KMS-11 (cell line): ENCODE data around the gene MRPL48.
"Not testable (repeated sequence)": the region's sequence is repeated elsewhere in the genome, so short reads cannot be mapped to it uniquely, and the experiment has no call there.

Source experiments
- H2AFZ ChIP-seq: fragments of 200-600 bp; sonication (generic); 2 replicates; pipeline ENCODE4 v1.6.1; 2016; ENCODE audit warnings: antibody characterized with exemption, mixed run types, low read depth
- H3K27ac ChIP-seq: fragments of 200-600 bp; sonication (generic); 2 replicates; pipeline ENCODE4 v1.6.1; 2016; ENCODE audit warnings: mild to moderate bottlenecking, mixed run types
- H3K27me3 ChIP-seq: fragments of 200-600 bp; sonication (generic); 2 replicates; pipeline ENCODE4 v1.6.1; 2017; ENCODE audit warnings: mild to moderate bottlenecking, low read depth, mixed run types, moderate library complexity; ENCODE audit not compliant: insufficient read depth
- H3K36me3 ChIP-seq: fragments of 200-600 bp; sonication (generic); 2 replicates; pipeline ENCODE4 v1.6.1; 2017; ENCODE audit warnings: mild to moderate bottlenecking, mixed run types; ENCODE audit not compliant: insufficient read depth
- H3K4me1 ChIP-seq: fragments of 200-600 bp; sonication (generic); 2 replicates; pipeline ENCODE4 v1.6.1; 2016; ENCODE audit warnings: mild to moderate bottlenecking, low read depth, mixed run types; ENCODE audit not compliant: poor library complexity, severe bottlenecking
- H3K4me2 ChIP-seq: fragments of 200-600 bp; sonication (generic); 2 replicates; pipeline ENCODE4 v1.7.0; 2016; ENCODE audit warnings: mild to moderate bottlenecking, mixed run types
- H3K4me3 ChIP-seq: fragments of 200-600 bp; sonication (generic); IDR thresholded peaks from 2 replicates; pipeline ENCODE4 v1.6.1; 2017; ENCODE audit warnings: low read depth, low read length, mixed read lengths; ENCODE audit not compliant: insufficient read depth
- H3K79me2 ChIP-seq: fragments of 200-600 bp; sonication (generic); 2 replicates; pipeline ENCODE4 v1.6.1; 2016; ENCODE audit warnings: low read depth, mixed run types; ENCODE audit not compliant: insufficient read depth
- H3K9ac ChIP-seq: fragments of 200-600 bp; sonication (generic); 2 replicates; pipeline ENCODE4 v1.6.1; 2016; ENCODE audit warnings: mild to moderate bottlenecking, mixed run types
- H4K20me1 ChIP-seq: fragments of 200-600 bp; sonication (generic); 2 replicates; pipeline ENCODE4 v1.6.1; 2016; ENCODE audit warnings: mild to moderate bottlenecking, mixed run types; ENCODE audit not compliant: insufficient read depth
- TF ChIP-seq, protein P1 (sequence below): fragments of 200-600 bp; sonication (generic); conservative IDR thresholded peaks from 2 replicates; pipeline ENCODE4 v1.6.1; 2017; ENCODE audit warnings: low read depth, mild to moderate bottlenecking, antibody characterized with exemption, low read length, moderate library complexity, mixed read lengths

MRPL48 gene

DNA sequence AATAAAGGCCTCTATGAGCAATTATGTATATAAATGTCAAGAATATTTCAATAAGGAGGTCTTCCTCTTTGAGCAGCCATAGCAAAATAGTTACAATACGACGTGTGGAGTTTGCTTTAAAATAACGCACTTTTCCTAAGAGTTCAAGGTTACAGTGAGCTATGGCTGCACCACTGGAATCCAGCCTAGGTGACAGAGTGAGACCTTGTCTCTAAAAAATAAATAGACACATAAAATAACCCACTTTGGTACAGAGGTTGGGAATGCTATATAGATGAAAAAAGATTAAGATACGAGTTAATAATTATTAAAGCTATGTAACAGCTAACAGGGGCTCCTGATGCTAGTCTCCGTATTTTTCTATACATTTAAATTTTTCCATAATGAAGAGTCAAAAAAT is 39.4 kb upstream of the MRPL48 start:
- H4K20me1 ChIP-seq: no peaks in the 10 kb centered on the region
- H3K27ac ChIP-seq: no peak overlapping the region
- H3K36me3 ChIP-seq: no peaks in the 10 kb centered on the region
- H3K9ac ChIP-seq: no peak overlapping the region
- TF ChIP-seq, protein P1, sequence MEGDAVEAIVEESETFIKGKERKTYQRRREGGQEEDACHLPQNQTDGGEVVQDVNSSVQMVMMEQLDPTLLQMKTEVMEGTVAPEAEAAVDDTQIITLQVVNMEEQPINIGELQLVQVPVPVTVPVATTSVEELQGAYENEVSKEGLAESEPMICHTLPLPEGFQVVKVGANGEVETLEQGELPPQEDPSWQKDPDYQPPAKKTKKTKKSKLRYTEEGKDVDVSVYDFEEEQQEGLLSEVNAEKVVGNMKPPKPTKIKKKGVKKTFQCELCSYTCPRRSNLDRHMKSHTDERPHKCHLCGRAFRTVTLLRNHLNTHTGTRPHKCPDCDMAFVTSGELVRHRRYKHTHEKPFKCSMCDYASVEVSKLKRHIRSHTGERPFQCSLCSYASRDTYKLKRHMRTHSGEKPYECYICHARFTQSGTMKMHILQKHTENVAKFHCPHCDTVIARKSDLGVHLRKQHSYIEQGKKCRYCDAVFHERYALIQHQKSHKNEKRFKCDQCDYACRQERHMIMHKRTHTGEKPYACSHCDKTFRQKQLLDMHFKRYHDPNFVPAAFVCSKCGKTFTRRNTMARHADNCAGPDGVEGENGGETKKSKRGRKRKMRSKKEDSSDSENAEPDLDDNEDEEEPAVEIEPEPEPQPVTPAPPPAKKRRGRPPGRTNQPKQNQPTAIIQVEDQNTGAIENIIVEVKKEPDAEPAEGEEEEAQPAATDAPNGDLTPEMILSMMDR: no peak
- H3K4me2 ChIP-seq: no peak overlapping the region
- H3K27me3 ChIP-seq: no peaks in the 10 kb centered on the region
- H3K4me1 ChIP-seq: peaks cover 4% of the 10 kb centered on the region
- H3K79me2 ChIP-seq: peaks cover 22% of the 10 kb centered on the region; the same call in 1 of the 2 replicates
- H2AFZ ChIP-seq: no peak overlapping the region
- no peak overlapping the region for H3K4me3 ChIP-seq

DNA sequence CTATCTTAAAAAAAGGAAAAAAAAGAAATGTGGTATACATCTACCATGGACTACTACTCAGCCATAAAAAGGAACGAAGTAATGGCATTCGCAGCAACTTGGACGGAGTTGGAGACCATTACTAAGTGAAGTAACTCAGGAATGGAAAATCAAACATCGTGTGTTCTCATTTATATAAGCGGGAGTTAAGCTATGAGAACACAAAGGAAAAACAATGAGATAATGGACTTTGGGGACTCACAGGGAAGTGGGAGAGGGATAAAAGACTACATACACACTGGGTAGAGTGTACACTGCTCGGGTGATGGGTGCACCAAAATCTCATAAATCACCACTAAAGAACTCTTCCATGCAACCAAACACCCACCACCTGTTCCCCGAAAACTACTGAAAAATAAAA is 38.6 kb upstream of the MRPL48 start:
- Histone ChIP-seq H3K36me3 (no peaks in the 10 kb centered on the region), H3K27me3 (no peaks in the 10 kb centered on the region), H2AFZ (no peak overlapping the region), H3K9ac (no peak overlapping the region), H3K4me1 (peaks cover 4% of the 10 kb centered on the region), H3K27ac (no peak overlapping the region), H4K20me1 (no peaks in the 10 kb centered on the region), H3K4me2 (no peak overlapping the region), H3K4me3 (no peak overlapping the region), H3K79me2 (peaks cover 22% of the 10 kb centered on the region; the same call in 1 of the 2 replicates)
- TF ChIP-seq, protein P1: no peak

DNA sequence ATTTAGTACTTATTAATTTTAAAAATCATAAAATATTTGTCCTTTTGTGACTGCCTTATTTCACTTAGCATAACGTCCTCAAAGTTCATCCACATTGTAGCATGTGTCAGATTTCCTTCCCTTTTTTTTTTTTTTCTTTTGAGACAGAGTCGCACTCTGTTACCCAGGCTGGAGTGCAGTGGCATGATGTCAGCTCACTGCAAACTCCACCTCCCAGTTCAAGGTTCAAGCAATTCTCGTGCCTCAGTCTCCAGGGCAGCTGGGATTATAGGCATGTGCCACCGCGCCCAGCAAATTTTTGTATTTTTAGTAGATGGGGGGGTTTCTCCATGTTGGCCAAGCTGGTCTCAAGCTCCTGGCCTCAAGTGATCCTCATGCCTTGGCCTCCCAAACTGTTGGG is 37.4 kb upstream of the MRPL48 start:
- TF ChIP-seq, protein P1: no peak
- H3K9ac ChIP-seq: no peak overlapping the region
- H2AFZ ChIP-seq: no peak overlapping the region
- no peaks in the 10 kb centered on the region for H4K20me1 ChIP-seq
- H3K27me3 ChIP-seq: no peaks in the 10 kb centered on the region
- H3K4me3 ChIP-seq: no peak overlapping the region
- H3K4me2 ChIP-seq: no peak overlapping the region
- peaks cover 4% of the 10 kb centered on the region for H3K4me1 ChIP-seq
- H3K36me3 ChIP-seq: no peaks in the 10 kb centered on the region
- no peak overlapping the region for H3K27ac ChIP-seq
- peaks cover 22% of the 10 kb centered on the region; the same call in 1 of the 2 replicates for H3K79me2 ChIP-seq

DNA sequence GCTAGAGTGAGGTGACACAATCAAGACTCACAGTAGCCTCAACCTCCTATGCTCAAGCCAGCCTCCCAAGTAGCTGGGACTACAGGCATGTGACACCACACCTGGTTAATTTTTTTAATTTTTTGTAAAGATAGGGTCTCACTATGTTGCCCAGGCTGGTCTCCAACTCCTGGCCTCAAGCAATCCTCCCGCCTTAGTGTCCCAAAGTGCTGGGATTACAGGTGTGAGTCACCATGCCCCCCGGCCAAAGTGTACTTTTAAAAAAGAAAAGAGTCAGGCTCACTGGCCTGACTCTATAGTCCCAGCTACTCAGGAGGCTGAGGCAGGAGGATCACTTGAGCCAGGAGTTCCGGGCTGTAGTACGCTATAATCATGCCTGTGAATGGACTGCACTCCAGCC is 36.8 kb upstream of the MRPL48 start:
- not testable (repeated sequence) for H3K4me1 ChIP-seq, H3K9ac ChIP-seq, H2AFZ ChIP-seq, H3K36me3 ChIP-seq, H3K4me2 ChIP-seq, H3K4me3 ChIP-seq, H3K27me3 ChIP-seq, H4K20me1 ChIP-seq, H3K27ac ChIP-seq
- H3K79me2 ChIP-seq: peaks cover 22% of the 10 kb centered on the region; the same call in 1 of the 2 replicates

DNA sequence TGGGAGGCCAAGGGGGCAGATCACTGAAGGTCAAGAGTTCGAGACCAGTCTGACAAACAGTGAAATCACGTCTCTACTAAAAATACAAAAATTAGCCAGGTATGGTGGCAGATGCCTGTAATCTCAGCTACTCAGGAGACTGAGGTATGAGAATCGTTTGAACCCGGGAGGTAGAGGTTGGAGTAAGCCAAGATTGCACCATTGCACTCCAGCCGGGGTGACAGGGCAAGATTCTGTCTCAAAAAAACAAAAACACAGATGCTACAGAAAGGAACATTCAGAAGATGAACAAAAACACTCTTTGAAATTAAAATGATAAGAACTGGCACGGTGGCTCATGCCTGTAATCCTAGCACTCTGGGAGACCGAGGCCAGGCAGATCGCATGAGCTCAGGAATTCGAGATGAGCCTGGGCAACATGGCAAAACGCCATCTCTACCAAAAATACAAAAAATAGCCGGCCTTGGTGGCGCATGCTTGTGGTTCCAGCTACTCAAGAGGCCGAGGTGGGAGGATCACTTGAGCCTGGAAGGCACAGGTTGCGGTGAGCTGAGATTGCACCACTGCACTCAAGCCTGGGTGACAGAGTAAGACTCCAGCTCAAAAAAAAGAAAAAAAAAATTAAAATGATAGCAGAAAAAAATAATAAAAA is 35.3 kb upstream of the MRPL48 start:
- H2AFZ ChIP-seq: no peak overlapping the region
- no peaks in the 10 kb centered on the region for H3K27me3 ChIP-seq
- H4K20me1 ChIP-seq: no peaks in the 10 kb centered on the region
- H3K9ac ChIP-seq: no peak overlapping the region
- H3K4me3 ChIP-seq: no peak overlapping the region
- TF ChIP-seq, protein P1: no peak
- no peaks in the 10 kb centered on the region for H3K36me3 ChIP-seq
- no peak overlapping the region for H3K27ac ChIP-seq
- H3K4me1 ChIP-seq: no peaks in the 10 kb centered on the region
- no peak overlapping the region for H3K4me2 ChIP-seq
- H3K79me2 ChIP-seq: peaks cover 33% of the 10 kb centered on the region
